ENCODE data around the gene GABARAPL1.
"Not testable (repeated sequence)": the region's sequence is repeated elsewhere in the genome, so short reads cannot be mapped to it uniquely, and the experiment has no call there.

Gene GABARAPL1

DNA sequence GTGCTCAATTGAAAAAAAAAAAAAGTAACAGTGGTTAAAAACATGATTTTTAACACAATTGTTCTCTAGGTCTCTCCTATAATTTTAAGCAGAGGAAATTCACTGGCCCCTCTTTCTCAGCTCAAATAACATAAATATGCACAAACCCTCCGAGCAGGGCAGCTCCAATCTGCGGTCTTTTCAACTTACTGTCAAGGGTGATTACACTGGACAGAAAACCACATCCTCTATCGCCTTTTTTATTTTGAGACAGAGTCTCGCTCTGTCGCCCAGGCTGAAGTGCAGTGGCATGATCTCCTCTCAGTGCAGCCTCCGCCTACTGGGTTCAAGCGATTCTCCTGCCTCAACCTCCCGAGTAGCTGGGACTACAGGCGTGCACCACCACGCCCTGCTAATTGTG, 16.5 kb upstream of the GABARAPL1 start:
- Histone ChIP-seq H3K4me2 (ENCODE audit: low read length) (peak overlapping the region; percentile 46; the same call in 1 of the 2 replicates), H3F3A (ENCODE audit: insufficient read depth, low read length) (no peaks in the 10 kb centered on the region)

GRCh38 chr12:10197879-10198278, 14.8 kb upstream of the GABARAPL1 start:
- Histone ChIP-seq H3K36me3 (ENCODE audit: insufficient read depth, low read length) (no peaks in the 10 kb centered on the region), H3K9ac (ENCODE audit: low read length) (no peak overlapping the region), H3K9me3 (ENCODE audit: low read length) (no peaks in the 10 kb centered on the region), H3K4me1 (ENCODE audit: insufficient read depth, low read length, severe bottlenecking) (peaks cover 31% of the 10 kb centered on the region), H3K27ac (ENCODE audit: low read depth, low read length, poor library complexity, severe bottlenecking) (peak overlapping the region; percentile 15), H2AFZ (ENCODE audit: low read length) (no peak overlapping the region), H3F3A (ENCODE audit: insufficient read depth, low read length) (no peaks in the 10 kb centered on the region), H3K79me2 (ENCODE audit: insufficient read depth, low read length) (no peaks in the 10 kb centered on the region), H4K20me1 (ENCODE audit: insufficient read depth, low read length) (no peaks in the 10 kb centered on the region), H3K27me3 (ENCODE audit: insufficient read depth, low read length) (no peaks in the 10 kb centered on the region; the same call in 1 of the 2 replicates), H3K4me3 (ENCODE audit: low read depth, low read length, poor library complexity, severe bottlenecking) (no peak overlapping the region), H3K4me2 (ENCODE audit: low read length) (no peak overlapping the region), H3K9me2 (ENCODE audit: low read depth, low read length) (no peaks in the 10 kb centered on the region)
- no peak for TF ChIP-seq CTCF (IDR thresholded peaks at IDR 0.05; ENCODE audit: low read length)
- TF ChIP-seq EZH2 (IDR thresholded peaks at IDR 0.05; ENCODE audit: borderline replicate concordance, low read length) = no peak

More for the DNA sequence above, 16.5 kb upstream of the GABARAPL1 start:
- Histone ChIP-seq H3K36me3 (ENCODE audit: insufficient read depth, low read length) (no peaks in the 10 kb centered on the region), H3K9me2 (ENCODE audit: low read depth, low read length) (no peaks in the 10 kb centered on the region), H2AFZ (ENCODE audit: low read length) (no peak overlapping the region), H3K79me2 (ENCODE audit: insufficient read depth, low read length) (no peaks in the 10 kb centered on the region), H3K27me3 (ENCODE audit: insufficient read depth, low read length) (no peaks in the 10 kb centered on the region; the same call in 1 of the 2 replicates), H3K4me3 (ENCODE audit: low read depth, low read length, poor library complexity, severe bottlenecking) (no peak overlapping the region), H3K27ac (ENCODE audit: low read depth, low read length, poor library complexity, severe bottlenecking) (peak overlapping the region; percentile 38), H3K9me3 (ENCODE audit: low read length) (no peaks in the 10 kb centered on the region), H3K4me1 (ENCODE audit: insufficient read depth, low read length, severe bottlenecking) (peaks cover 31% of the 10 kb centered on the region), H4K20me1 (ENCODE audit: insufficient read depth, low read length) (no peaks in the 10 kb centered on the region), H3K9ac (ENCODE audit: low read length) (no peak overlapping the region)
- TF ChIP-seq EZH2 (IDR thresholded peaks at IDR 0.05; ENCODE audit: borderline replicate concordance, low read length) (no peak), CTCF (IDR thresholded peaks at IDR 0.05; ENCODE audit: low read length) (no peak)

DNA sequence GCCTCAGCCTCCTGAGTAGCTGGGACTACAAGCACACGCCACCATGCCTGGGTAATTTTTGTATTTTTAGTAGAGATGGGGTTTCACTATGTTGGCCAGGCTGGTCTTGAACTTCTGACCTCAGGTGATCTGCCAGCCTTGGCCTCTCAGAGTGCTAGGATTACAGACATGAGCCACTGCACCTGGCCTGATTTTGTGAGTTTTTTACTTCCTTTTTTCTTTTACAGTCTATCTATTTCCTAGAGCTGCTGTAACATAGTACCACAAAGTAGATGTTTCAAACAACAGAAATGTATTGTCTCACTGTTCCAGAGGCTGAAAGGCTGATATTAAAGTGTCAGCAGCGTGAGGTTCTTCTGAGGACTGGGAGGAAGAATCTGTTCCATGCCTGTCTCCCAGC, 8.2 kb upstream of the GABARAPL1 start:
- not testable (repeated sequence) for H3K27me3 ChIP-seq (ENCODE audit: insufficient read depth, low read length); H3K4me2 ChIP-seq (ENCODE audit: low read length); H3K36me3 ChIP-seq (ENCODE audit: insufficient read depth, low read length); H3K9me3 ChIP-seq (ENCODE audit: low read length); H3F3A ChIP-seq (ENCODE audit: insufficient read depth, low read length); H2AFZ ChIP-seq (ENCODE audit: low read length); H3K9me2 ChIP-seq (ENCODE audit: low read depth, low read length); H3K4me3 ChIP-seq (ENCODE audit: low read depth, low read length, poor library complexity, severe bottlenecking); H3K4me1 ChIP-seq (ENCODE audit: insufficient read depth, low read length, severe bottlenecking); H3K79me2 ChIP-seq (ENCODE audit: insufficient read depth, low read length); H3K9ac ChIP-seq (ENCODE audit: low read length); H4K20me1 ChIP-seq (ENCODE audit: insufficient read depth, low read length); H3K27ac ChIP-seq (ENCODE audit: low read depth, low read length, poor library complexity, severe bottlenecking)

- Histone ChIP-seq H3K9me3 (ENCODE audit: low read length) (no peaks in the 10 kb centered on the region), H3K27me3 (ENCODE audit: insufficient read depth, low read length) (no peaks in the 10 kb centered on the region), H3K36me3 (ENCODE audit: insufficient read depth, low read length) (no peaks in the 10 kb centered on the region), H4K20me1 (ENCODE audit: insufficient read depth, low read length) (no peaks in the 10 kb centered on the region), H2AFZ (ENCODE audit: low read length) (no peak overlapping the region), H3K79me2 (ENCODE audit: insufficient read depth, low read length) (no peaks in the 10 kb centered on the region), H3K4me1 (ENCODE audit: insufficient read depth, low read length, severe bottlenecking) (peaks cover 3% of the 10 kb centered on the region), H3K4me2 (ENCODE audit: low read length) (no peak overlapping the region), H3K4me3 (ENCODE audit: low read depth, low read length, poor library complexity, severe bottlenecking) (no peak overlapping the region), H3F3A (ENCODE audit: insufficient read depth, low read length) (no peaks in the 10 kb centered on the region), H3K9me2 (ENCODE audit: low read depth, low read length) (no peaks in the 10 kb centered on the region), H3K9ac (ENCODE audit: low read length) (no peak overlapping the region), H3K27ac (ENCODE audit: low read depth, low read length, poor library complexity, severe bottlenecking) (no peak overlapping the region)
- no peak for TF ChIP-seq CTCF (IDR thresholded peaks at IDR 0.05; ENCODE audit: low read length)
- TF ChIP-seq EZH2 (IDR thresholded peaks at IDR 0.05; ENCODE audit: borderline replicate concordance, low read length) = no peak
Measured at GRCh38 chr12:10205220-10205807, 7.4 kb upstream of the GABARAPL1 start.

All from OCI-LY1 (cell line).